ENCODE data around the gene RANBP17.

DNA sequence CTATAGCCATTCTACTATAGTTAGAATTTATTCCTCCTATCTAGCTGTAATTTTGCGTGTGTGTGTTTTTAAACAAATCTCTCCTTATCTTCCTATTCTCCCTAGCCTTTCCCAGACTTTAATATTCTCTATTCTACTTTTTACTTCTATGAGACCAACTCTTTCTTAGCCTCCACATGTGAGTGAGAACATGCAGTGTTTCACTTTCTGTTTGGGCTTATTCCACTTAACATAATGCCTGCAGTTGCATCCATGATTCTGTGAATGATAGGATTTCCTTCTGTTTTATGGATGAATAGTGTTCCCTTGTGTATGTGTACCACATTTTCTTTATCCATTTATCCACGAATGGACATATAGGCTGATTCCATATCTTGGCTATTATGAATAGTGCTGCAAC, 254.9 kb downstream of the RANBP17 start:
- TF ChIP-seq EZH2phosphoT487 (IDR thresholded peaks at IDR 0.05; ENCODE audit: insufficient read depth, low read depth) (no peak), EZH2 (IDR thresholded peaks at IDR 0.05; ENCODE audit: insufficient read depth, poor library complexity, severe bottlenecking) (no peak)
